HG02798 (cell line): ENCODE results near the gene ATF5.
"Not testable (repeated sequence)": the region's sequence is repeated elsewhere in the genome, so short reads cannot be mapped to it uniquely, and the experiment has no call there.

Source experiments
- ATAC-seq: cut with Tn5 transposase; IDR thresholded peaks from one replicate; pipeline ENCODE4 v1.9.1; 2021; ENCODE audit warnings: mild to moderate bottlenecking; ENCODE audit not compliant: unreplicated experiment, poor library complexity

ATF5 gene

GRCh38 chr19:49939721-49940481, 10.9 kb downstream of the ATF5 start:
- ATAC-seq, result no peak

GRCh38 chr19:49940482-49940791, 11.4 kb downstream of the ATF5 start:
- ATAC-seq, result no peak

GRCh38 chr19:49944567-49944966, 15.6 kb downstream of the ATF5 start:
- not testable (repeated sequence) for ATAC-seq

GRCh38 chr19:49946415-49946814, 17.4 kb downstream of the ATF5 start:
- ATAC-seq, result no peak

GRCh38 chr19:49949742-49950589, 21.0 kb downstream of the ATF5 start:
- no peak for ATAC-seq

GRCh38 chr19:49950590-49950948, 21.6 kb downstream of the ATF5 start:
- ATAC-seq, result no peak

GRCh38 chr19:49950956-49951526, 22.0 kb downstream of the ATF5 start:
- ATAC-seq, result no peak

GRCh38 chr19:49951806-49952478, 22.9 kb downstream of the ATF5 start:
- no peak for ATAC-seq

GRCh38 chr19:49952479-49952836, 23.5 kb downstream of the ATF5 start:
- ATAC-seq, result no peak

GRCh38 chr19:49952906-49953305, 23.9 kb downstream of the ATF5 start:
- no peak for ATAC-seq

- no peak for ATAC-seq
Observed at GRCh38 chr19:49953416-49953815, 24.4 kb downstream of the ATF5 start.

- ATAC-seq, result no peak
Observed at GRCh38 chr19:49954092-49954829, 25.3 kb downstream of the ATF5 start.

- no peak for ATAC-seq
Observed at GRCh38 chr19:49954933-49955332, 25.9 kb downstream of the ATF5 start.

- no peak for ATAC-seq
Observed at GRCh38 chr19:49956115-49956495, 27.1 kb downstream of the ATF5 start.

- no peak for ATAC-seq
Observed at GRCh38 chr19:49957262-49957915, 28.4 kb downstream of the ATF5 start.

GRCh38 chr19:49958144-49958543, 29.1 kb downstream of the ATF5 start:
- not testable (repeated sequence) for ATAC-seq

GRCh38 chr19:49958596-49958995, 29.6 kb downstream of the ATF5 start:
- not testable (repeated sequence) for ATAC-seq

GRCh38 chr19:49959892-49960291, 30.9 kb downstream of the ATF5 start:
- ATAC-seq, result not testable (repeated sequence)

- not testable (repeated sequence) for ATAC-seq
Observed at GRCh38 chr19:49960980-49961379, 32.0 kb downstream of the ATF5 start, which contains the start of gene SIGLEC11. TSS of gene SIGLEC11 (minus strand) at chr19:49961172. CDS start at chr19:49961081, 91 bp downstream.
